Upper lobe of right lung (tissue), 1 donor: Measurements from ENCODE around the gene ITGA2. TPM values are rescaled to one million over a fixed set of nuclear protein-coding genes. Genes with fewer than 3 reads are reported as not detected.

ENCODE experiments used
- ATAC-seq: fragments of 200-7000 bp; cut with Tn5 transposase; one replicate; pipeline ENCODE4 v1.9.1; 2020; ENCODE audit warnings: mild to moderate bottlenecking, moderate library complexity
- DNase-seq: peaks from one replicate; pipeline ENCODE4 v3.0.0-alpha.2; 2020
- H3K27ac ChIP-seq: fragments of 200-600 bp; one replicate; pipeline ENCODE4 v1.8.0; 2022
- H3K27me3 ChIP-seq: fragments of 200-600 bp; one replicate; pipeline ENCODE4 v1.8.0; 2022; ENCODE audit warnings: mild to moderate bottlenecking
- H3K36me3 ChIP-seq: fragments of 200-600 bp; one replicate; pipeline ENCODE4 v1.8.0; 2022
- H3K4me1 ChIP-seq: fragments of 200-600 bp; one replicate; pipeline ENCODE4 v1.8.0; 2022
- H3K4me3 ChIP-seq: fragments of 200-600 bp; one replicate; pipeline ENCODE4 v1.8.0; 2022; ENCODE audit warnings: mild to moderate bottlenecking
- H3K9me3 ChIP-seq: fragments of 200-600 bp; one replicate; pipeline ENCODE4 v1.8.0; 2022
- CTCF ChIP-seq: fragments of 200-600 bp; IDR thresholded peaks from one replicate; pipeline ENCODE4 v1.8.0; 2022; ENCODE audit warnings: antibody characterized with exemption
- intact Hi-C: fragments of 100-400 bp; cut with DNase I; formaldehyde crosslinking; loops from one replicate; pipeline ENCODE4 v1.11.0; 2022
- total RNA-seq: library from RNA; stranded (reverse); fragmentation: NEBNext Ultra II Directional; extraction: Animal tissue kit (Norgen Biotek cat#: 25700); gene quantifications from one replicate; pipeline ENCODE4 v1.2.1, GENCODE V29; 2021
- donor health status: DM: no; HTN: yes; CAD: no; lungs with severe emphysema.

ITGA2 gene
- total RNA-seq, 1 donor from 2014 or later, result 17.7 TPM

- Histone ChIP-seq H3K36me3 (no peaks in the 10 kb centered on the region), H3K4me3 (no peak overlapping the region), H3K27ac (no peak overlapping the region), H3K9me3 (no peaks in the 10 kb centered on the region), H3K4me1 (peaks cover 40% of the 10 kb centered on the region), H3K27me3 (no peaks in the 10 kb centered on the region)
- intact Hi-C loops, result no loop called here
- DNase-seq, result no peak
- peak; percentile 69 for ATAC-seq
- TF ChIP-seq CTCF, result no peak
Measured at GRCh38 chr5:53037141-53037859, 48.1 kb downstream of the ITGA2 start.

GRCh38 chr5:53038196-53038847, 49.2 kb downstream of the ITGA2 start:
- intact Hi-C loops, result no loop called here
- Histone ChIP-seq H3K27ac (no peak overlapping the region), H3K36me3 (no peaks in the 10 kb centered on the region), H3K27me3 (no peaks in the 10 kb centered on the region), H3K9me3 (no peaks in the 10 kb centered on the region), H3K4me1 (peaks cover 33% of the 10 kb centered on the region), H3K4me3 (no peak overlapping the region)
- ATAC-seq (peak; percentile 44), DNase-seq (no peak)
- no peak for TF ChIP-seq CTCF

- no peak for TF ChIP-seq CTCF
- Histone ChIP-seq H3K27ac (no peak overlapping the region), H3K9me3 (no peaks in the 10 kb centered on the region), H3K4me3 (no peak overlapping the region), H3K27me3 (no peaks in the 10 kb centered on the region), H3K36me3 (no peaks in the 10 kb centered on the region), H3K4me1 (peaks cover 33% of the 10 kb centered on the region)
- ATAC-seq, result no peak
- DNase-seq, result no peak
- intact Hi-C loops, result no loop called here
Measured at GRCh38 chr5:53039855-53040254, 50.7 kb downstream of the ITGA2 start.

- Histone ChIP-seq H3K36me3 (no peaks in the 10 kb centered on the region), H3K9me3 (no peaks in the 10 kb centered on the region), H3K4me1 (peaks cover 33% of the 10 kb centered on the region), H3K27ac (no peak overlapping the region), H3K27me3 (no peaks in the 10 kb centered on the region), H3K4me3 (peak overlapping the region; percentile 7)
- DNase-seq (no peak), ATAC-seq (no peak)
- TF ChIP-seq CTCF, result no peak
- intact Hi-C loops, result no loop called here
Measured at GRCh38 chr5:53041071-53041692, 52.0 kb downstream of the ITGA2 start.

GRCh38 chr5:53041740-53042139, 52.6 kb downstream of the ITGA2 start:
- no peaks in the 10 kb centered on the region for H3K9me3 ChIP-seq
- no peaks in the 10 kb centered on the region for H3K36me3 ChIP-seq
- no peaks in the 10 kb centered on the region for H3K27me3 ChIP-seq
- H3K27ac ChIP-seq, result no peak overlapping the region
- peaks cover 31% of the 10 kb centered on the region for H3K4me1 ChIP-seq
- ATAC-seq (no peak), DNase-seq (no peak)
- H3K4me3 ChIP-seq, result no peak overlapping the region
- intact Hi-C loops, result no loop called here
- TF ChIP-seq CTCF, result no peak
